ENCODE data around the gene GPSM1. TPM values are rescaled to one million over a fixed set of nuclear protein-coding genes. Genes with fewer than 3 reads are reported as not detected.

GPSM1 gene
- total and polyA plus RNA-seq, 9 of the 15 experiments (the other 6 are each of a cell fraction or from before 2014, with no cell fraction given): 0.04 to 14.2 (median 3.1) TPM

DNA sequence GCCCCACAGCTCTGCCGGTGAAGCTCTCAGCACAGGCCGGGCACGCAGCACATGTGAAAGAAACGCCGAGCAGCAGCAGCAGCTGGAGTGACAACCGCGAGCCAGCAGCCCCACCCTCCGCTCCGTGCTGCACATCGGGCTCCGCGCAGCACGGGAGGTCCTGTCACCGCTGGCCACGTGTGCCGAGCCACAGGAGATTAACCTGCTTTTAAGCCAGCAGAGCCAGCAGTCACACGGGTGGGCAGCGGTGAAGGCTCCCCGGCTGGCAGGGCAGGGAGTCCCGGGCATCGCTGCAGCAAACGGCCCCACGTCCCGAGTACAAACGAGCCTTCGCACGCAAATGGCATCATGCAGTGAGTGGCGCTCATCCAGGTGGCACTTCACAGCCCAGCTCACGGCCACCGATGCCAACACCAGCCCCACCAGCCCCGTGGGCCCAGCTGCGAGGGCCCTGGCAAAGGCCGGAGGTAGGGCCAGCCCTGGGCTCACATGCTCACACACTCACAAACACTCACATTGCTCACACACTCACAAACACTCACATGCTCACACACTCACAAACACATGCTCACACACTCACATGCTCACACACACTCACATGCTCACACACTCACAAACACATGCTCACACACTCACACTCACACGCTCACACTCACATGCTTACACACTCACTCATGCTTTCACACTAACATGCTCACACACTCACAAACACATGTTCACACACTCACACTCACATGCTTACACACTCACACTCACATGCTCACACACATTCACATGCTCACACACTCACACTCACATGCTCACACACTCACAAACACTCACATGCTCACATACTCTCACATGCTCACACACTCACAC is 34.5 kb upstream of the GPSM1 start:
- Histone ChIP-seq H3K9me3 (replicated peaks; ENCODE audit: control insufficient read depth, insufficient read depth, low read depth, low read length) (peaks cover 13% of the 10 kb centered on the region), H3K79me2 (ENCODE audit: control insufficient read depth, insufficient read depth, low read length) (no peaks in the 10 kb centered on the region), H3K4me3 (no peak overlapping the region), H3K27ac (ENCODE audit: extremely low read depth, low read depth, low read length) (no peak overlapping the region), H4K20me1 (replicated peaks; ENCODE audit: control insufficient read depth, insufficient read depth, low read length) (peaks cover 7% of the 10 kb centered on the region), H3K36me3 (ENCODE audit: control insufficient read depth, insufficient read depth, low read length) (no peaks in the 10 kb centered on the region), H3K4me1 (replicated peaks in 1 of 2; ENCODE audit: control insufficient read depth in 2 of 2, insufficient read depth in 2 of 2, low read length in 2 of 2) (peaks cover 0 to 55% of the 10 kb centered on the region in 2 experiments; a peak in 2 of 5 replicates), H3K4me2 (ENCODE audit: insufficient read depth, low read length) (no peak overlapping the region), H3K9ac (ENCODE audit: insufficient read depth in 1 of 2, low read depth in 2 of 2, low read length in 2 of 2) (no peak overlapping the region), H2AFZ (ENCODE audit: low read depth, low read length) (no peak overlapping the region), H3K9me1 (ENCODE audit: control insufficient read depth, insufficient read depth, low read length) (no peaks in the 10 kb centered on the region), H3K27me3 (ENCODE audit: control insufficient read depth in 2 of 2, insufficient read depth in 2 of 2, low read length in 2 of 2) (peaks cover 15 to 52% of the 10 kb centered on the region in 2 experiments; a peak in 4 of 5 replicates)
- WGBS (ENCODE audit: insufficient coverage, low coverage, missing lambda C conversion rate): 48% methylated on average over 20 of the region's 34 CpGs
- intact Hi-C loops (cut with micrococcal nuclease) (no loop called here), in situ Hi-C loops (cut with MboI) (no loop called here)
- ChIA-PET CTCF (ENCODE audit: low intra/inter-chr PET ratio) (no interaction called here), POLR2A (interaction anchor here (0.6 to 0.7 kb wide), 2 partner anchors 13 to 111 kb away, joined by 3 read pairs; no protein-coding TSS in a partner anchor)
- FAIRE-seq (no peak), DNase-seq (ENCODE audit: extremely low read depth in 1 of 4, low spot score in 3 of 4) (no peak), ATAC-seq (no peak)
- no TSS peak for BruUV-seq (replicated peaks)
- no peak for TF ChIP-seq ZFP36 (IDR thresholded peaks at IDR 0.05; ENCODE audit: low read depth, low read length, partially characterized antibody)
- TF ChIP-seq SRF (CRISPR knock-in tag; IDR thresholded peaks at IDR 0.05): no peak
- TF ChIP-seq, protein P1, sequence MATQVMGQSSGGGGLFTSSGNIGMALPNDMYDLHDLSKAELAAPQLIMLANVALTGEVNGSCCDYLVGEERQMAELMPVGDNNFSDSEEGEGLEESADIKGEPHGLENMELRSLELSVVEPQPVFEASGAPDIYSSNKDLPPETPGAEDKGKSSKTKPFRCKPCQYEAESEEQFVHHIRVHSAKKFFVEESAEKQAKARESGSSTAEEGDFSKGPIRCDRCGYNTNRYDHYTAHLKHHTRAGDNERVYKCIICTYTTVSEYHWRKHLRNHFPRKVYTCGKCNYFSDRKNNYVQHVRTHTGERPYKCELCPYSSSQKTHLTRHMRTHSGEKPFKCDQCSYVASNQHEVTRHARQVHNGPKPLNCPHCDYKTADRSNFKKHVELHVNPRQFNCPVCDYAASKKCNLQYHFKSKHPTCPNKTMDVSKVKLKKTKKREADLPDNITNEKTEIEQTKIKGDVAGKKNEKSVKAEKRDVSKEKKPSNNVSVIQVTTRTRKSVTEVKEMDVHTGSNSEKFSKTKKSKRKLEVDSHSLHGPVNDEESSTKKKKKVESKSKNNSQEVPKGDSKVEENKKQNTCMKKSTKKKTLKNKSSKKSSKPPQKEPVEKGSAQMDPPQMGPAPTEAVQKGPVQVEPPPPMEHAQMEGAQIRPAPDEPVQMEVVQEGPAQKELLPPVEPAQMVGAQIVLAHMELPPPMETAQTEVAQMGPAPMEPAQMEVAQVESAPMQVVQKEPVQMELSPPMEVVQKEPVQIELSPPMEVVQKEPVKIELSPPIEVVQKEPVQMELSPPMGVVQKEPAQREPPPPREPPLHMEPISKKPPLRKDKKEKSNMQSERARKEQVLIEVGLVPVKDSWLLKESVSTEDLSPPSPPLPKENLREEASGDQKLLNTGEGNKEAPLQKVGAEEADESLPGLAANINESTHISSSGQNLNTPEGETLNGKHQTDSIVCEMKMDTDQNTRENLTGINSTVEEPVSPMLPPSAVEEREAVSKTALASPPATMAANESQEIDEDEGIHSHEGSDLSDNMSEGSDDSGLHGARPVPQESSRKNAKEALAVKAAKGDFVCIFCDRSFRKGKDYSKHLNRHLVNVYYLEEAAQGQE (IDR thresholded peaks at IDR 0.05; ENCODE audit: borderline replicate concordance): no peak
- TF ChIP-seq, protein P1 (CRISPR knock-in tag; IDR thresholded peaks at IDR 0.05; ENCODE audit: low read depth): no peak
- no peak for TF ChIP-seq PRPF4 (IDR thresholded peaks at IDR 0.05; ENCODE audit: insufficient read depth, low read depth, low read length, poor library complexity, severe bottlenecking)
- TF ChIP-seq, protein P2, sequence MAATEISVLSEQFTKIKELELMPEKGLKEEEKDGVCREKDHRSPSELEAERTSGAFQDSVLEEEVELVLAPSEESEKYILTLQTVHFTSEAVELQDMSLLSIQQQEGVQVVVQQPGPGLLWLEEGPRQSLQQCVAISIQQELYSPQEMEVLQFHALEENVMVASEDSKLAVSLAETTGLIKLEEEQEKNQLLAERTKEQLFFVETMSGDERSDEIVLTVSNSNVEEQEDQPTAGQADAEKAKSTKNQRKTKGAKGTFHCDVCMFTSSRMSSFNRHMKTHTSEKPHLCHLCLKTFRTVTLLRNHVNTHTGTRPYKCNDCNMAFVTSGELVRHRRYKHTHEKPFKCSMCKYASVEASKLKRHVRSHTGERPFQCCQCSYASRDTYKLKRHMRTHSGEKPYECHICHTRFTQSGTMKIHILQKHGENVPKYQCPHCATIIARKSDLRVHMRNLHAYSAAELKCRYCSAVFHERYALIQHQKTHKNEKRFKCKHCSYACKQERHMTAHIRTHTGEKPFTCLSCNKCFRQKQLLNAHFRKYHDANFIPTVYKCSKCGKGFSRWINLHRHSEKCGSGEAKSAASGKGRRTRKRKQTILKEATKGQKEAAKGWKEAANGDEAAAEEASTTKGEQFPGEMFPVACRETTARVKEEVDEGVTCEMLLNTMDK (IDR thresholded peaks at IDR 0.05; ENCODE audit: borderline replicate concordance, insufficient read depth, low read depth, low read length, poor library complexity, severe bottlenecking): no peak
- TF ChIP-seq CSDE1 (IDR thresholded peaks at IDR 0.05): no peak
- TF ChIP-seq KDM4B (IDR thresholded peaks at IDR 0.05; ENCODE audit: borderline replicate concordance in 2 of 2, low read depth in 1 of 2): no peak

All from K562 (cell line).